SW 1271 (cell line): ENCODE results near the gene NKAIN2.
"Not testable (repeated sequence)": the region's sequence is repeated elsewhere in the genome, so short reads cannot be mapped to it uniquely, and the experiment has no call there.

Experiments
- DNase-seq, 2 experiments: peaks; one replicate each; lab custom pipeline; 2025; lab: John Stamatoyannopoulos, UW

NKAIN2 gene

DNA sequence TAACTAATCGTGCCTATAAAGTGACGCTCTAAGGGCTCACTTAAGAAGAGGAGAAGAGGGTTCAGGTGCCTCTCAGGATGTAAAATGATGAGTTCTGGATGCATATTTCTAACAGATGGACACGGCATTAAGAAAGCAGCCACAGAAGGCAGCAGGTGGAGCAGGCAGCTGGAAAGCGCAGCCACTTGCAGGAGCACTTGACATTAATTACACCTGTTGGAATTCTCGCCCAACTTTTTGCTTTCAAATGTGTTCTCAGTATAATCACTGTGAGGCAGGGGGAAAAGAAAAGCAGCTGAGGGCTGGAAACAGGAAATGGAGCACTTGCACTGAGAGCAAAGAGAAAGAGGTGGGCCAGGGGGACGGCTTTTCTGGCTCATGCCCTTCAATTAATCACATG, 164.2 kb downstream of the NKAIN2 start:
- DNase-seq: no peak

DNA sequence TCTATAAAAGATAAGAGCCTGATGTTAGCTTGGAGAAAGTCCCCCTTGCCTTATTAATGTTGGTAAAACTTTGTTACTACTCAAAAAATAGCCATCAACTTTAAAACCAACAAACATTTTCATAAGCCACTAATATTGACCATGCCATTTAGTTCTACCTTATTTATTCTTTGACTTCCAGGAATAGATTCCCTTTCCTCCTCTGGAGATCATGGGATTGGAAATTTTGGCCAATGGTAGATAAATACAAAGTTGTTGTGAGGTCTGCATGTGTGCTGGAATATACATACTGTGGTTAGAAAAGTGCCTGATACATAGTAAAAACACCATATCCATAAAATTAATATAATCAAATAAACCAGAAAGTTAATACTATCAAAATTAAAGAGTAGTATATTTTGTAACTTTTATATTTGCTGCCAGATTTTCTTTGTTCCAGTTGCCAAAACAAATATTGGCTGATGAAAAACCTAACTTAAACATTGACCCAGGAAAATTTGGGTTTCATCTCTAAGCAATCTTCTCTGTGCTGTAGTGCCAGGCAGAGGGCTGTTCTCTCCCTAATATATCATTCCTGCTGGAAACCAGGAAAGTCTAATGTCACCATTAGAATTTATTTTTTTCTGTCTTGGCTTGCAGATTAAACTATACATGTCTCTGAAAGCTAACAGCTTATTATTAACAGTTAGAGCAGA, 169.1 kb downstream of the NKAIN2 start:
- no peak for DNase-seq

DNA sequence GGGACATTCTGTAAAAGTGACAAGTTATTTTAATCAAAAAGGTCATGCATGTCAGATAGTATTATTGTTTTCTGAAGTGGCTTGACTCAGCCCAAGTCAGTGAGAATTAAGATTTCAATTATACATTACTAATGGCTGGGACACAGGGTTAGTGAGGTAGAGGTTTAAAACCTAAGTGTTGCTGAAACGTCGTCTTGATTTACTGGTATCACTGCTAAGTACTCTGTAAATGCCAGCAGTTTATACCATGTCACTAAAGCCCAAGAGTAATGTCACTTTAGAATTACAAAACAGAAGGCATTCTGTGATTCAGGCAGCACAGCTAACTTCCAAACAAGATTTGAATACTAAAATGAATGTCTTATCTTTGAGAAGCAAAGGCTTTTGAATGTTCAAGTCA, 176.6 kb downstream of the NKAIN2 start:
- no peak for DNase-seq

DNA sequence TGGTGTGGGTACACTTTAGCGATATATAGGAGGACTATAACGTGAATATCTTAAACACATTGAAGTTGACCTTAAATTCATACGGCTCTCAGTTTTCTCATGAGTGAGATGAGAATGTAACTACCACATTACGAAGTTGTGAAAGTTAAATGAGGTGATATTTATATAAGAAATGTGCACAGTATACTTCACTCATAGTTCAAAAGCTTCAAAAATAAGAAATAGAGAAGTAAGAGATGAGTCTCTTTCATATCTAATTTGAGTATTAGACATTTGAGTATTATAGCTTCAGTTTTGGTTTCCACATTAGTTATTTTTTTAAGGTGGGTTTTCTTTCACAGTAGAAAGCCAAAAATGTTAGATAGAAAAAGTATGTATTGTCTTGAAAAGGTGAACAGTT, 183.3 kb downstream of the NKAIN2 start:
- no peak for DNase-seq

DNA sequence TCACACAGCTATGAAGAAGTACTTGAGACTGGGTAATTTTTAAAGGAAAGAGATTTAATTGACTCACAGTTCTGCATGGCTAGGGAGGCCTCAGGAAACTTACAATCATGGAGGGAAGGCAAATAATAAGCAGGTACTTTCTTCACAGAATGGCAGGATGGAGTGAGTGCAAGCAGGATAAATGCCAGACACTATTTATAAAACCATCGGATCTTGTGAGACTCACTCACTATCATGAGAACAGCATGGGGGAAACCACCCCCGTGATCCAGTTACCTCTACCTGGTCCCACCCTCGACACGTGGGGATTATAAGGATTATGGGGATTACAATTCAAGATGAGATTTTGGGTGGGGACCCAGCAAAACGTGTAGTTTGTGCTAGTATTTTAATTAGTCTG, 186.3 kb downstream of the NKAIN2 start:
- DNase-seq: not testable (repeated sequence)

DNA sequence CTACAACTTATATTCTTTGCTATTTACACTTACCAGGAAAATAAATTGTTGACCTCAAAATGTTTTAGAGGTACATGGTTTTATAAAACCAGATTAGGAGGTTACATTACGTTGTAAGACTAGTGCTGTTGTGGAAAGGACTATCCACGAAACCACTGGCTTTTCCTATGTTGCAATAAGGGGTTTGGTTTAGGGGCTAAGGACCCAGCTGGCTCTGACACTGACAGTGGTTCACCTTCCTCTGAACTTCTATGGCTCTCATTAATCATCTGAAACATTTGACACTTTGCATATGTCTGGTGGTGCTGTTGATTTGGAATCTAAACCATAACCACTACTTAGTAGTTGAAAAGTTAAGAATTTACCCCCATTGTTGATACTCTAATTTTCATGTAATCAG, 186.7 kb downstream of the NKAIN2 start:
- no peak for DNase-seq

DNA sequence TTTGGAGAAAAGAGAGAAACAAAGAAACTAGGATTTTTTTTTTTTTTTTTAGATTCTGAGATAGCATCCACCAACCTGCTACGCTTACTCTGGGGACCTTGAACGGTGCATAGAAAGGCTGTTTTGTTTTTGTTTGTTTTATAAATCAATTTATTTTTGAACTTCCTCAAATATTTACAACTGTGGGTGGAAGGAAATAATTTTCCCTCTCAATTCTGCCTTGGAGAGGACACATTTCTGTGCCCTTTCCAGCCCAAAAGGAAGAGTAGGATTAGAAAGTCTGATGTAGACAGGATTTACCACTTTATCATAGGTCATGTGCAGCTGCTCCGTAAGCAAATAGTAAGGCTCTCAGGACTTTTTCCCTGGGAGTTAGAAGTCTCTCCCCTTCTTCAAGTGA, 190.5 kb downstream of the NKAIN2 start:
- no peak for DNase-seq

DNA sequence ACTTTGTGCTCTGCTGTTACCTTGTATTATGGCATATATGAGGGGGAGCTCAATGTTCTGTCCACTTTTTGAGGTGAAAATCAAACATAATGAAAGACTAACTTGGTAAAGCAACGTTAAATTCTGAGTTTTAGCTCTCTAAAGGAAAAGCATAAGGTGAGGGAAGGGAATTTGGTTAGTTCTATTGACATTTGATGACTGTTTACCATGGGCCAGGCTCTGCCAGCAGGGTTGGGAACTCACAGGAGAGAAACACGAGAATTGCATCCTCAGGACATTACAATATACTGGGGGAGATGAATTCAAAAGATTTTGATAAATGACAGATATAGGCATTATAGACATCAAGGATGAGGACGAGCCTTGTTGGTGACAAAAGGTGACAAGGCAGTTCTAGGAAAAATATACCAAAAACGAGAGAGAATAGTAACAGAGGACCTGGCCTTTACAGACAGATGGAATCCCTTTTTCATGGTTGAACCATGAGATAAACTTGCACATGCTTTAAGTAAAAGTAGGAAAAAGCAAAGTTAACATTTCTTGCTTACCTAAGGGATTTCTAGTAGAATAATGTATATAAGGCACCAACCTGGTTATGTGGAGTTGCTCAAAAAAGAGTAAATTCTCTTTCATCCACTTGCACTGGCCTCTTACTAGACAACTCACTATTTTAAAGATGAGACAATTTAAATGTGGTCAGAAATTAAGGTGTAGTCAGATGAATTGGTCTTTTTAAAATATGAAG, 191.4 kb downstream of the NKAIN2 start:
- no peak for DNase-seq

DNA sequence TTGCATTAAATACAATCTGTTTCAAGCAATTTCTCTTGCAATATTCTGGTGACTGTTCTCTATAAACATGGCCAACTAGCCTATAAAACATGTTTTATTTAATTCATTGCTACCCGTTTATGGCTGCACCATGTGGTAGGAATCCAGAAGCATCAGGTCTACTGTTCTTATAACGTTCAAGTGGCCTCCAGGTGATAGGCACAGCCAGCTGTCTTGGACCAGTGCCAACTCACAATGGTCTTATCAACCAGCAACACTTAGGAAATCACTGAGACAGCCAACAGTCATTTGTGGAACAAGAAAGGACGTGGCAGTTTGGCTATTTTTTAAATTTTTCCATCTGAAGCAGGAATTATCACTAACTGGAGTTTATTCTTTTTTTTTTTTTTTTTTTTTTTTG, 193.6 kb downstream of the NKAIN2 start:
- DNase-seq: no peak

DNA sequence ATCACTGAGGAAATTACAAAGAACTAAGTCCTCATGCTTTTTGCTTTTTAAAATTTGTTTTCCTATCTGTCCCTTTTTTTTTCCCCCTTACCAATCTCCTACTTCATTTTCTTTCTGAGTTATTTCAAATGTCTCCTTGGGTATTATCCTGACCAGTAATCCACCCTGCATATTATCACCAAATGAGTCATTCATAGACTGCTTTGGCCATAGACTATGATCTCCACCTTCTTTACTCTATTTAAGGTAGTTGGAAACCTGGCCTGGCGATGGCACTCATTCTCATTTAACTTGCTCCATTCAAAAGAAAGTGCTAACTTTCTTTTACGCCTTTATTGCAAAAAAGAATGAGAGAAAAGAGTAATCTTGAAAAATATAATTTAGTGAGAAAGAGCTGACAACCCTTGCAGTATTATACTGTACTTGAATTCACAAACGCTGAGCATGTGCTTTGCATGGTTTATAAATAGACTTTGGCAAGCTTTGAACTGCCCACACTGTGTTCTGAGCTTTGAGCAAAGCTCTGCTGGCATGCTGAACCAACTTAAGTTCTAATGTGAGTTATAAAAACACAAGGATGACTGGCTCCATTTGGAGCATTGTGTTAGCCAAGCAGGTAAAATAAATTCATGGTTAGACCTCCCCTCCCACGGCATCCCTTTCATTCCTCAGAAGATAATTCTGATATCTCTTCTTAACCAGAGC, 198.9 kb downstream of the NKAIN2 start:
- DNase-seq: no peak

DNA sequence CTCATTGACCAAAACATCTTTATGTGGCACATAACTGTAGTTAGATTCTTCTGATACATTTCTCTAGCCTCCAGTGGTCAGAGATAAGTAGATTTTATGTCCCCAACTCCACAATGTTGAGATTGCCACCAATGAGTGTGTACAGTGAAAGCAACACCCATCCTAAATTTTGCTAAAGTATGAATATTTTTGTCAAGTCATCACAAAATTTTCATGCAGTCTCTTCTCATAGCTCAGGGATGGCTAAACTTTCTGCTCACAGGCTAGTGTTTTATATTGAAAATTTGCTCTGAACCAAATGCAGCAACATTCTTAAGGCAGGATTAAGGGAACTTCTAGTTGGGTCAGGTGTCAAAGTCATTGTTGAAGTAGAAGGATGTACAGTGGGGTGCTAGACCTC, 203.6 kb downstream of the NKAIN2 start:
- no peak for DNase-seq

DNA sequence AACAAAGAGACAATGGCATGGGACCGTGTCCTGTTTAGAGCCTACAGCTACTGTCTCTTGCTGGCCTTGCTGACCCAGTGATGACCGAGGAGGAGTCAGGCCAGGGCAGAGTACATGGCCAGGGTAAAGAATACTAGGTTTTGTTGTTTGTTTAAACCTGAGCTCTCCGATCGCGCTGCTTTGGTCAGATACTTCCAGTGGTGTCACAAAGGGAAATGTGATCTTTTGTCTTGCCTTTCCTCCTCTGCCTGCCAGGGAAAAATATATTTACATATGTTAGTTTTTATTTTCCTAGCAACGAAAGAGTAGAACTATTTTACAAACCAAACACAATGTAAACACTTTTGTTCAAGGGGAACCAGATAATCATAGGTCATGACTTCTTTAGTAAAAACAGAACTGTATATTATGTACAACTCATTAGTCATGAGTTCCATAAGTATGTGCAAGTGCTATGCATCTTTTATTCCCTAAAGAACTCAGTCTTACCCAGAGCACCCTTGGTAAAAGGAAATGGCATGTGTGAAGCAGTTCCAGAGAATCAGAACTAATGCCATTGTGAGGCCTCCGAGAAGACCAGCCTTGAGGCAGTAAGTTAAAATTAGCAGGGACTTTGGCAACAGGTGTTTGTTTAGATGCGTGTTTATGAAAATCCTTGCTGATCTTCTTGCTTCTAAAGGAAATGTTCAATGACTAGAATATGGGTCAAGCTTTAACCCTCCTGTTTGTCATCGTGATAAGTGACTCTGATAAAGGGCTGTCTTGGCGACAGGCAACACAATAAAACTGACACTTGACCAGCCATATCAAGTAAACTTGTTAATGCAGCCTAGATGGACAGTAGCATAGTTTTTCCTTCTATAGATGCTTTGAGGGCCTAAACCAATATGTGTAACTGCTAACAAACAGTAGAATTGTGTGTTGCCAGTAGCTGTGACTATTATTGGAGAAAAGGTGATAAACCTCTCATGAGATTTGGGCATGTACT, 204.6 kb downstream of the NKAIN2 start:
- no peak for DNase-seq

DNA sequence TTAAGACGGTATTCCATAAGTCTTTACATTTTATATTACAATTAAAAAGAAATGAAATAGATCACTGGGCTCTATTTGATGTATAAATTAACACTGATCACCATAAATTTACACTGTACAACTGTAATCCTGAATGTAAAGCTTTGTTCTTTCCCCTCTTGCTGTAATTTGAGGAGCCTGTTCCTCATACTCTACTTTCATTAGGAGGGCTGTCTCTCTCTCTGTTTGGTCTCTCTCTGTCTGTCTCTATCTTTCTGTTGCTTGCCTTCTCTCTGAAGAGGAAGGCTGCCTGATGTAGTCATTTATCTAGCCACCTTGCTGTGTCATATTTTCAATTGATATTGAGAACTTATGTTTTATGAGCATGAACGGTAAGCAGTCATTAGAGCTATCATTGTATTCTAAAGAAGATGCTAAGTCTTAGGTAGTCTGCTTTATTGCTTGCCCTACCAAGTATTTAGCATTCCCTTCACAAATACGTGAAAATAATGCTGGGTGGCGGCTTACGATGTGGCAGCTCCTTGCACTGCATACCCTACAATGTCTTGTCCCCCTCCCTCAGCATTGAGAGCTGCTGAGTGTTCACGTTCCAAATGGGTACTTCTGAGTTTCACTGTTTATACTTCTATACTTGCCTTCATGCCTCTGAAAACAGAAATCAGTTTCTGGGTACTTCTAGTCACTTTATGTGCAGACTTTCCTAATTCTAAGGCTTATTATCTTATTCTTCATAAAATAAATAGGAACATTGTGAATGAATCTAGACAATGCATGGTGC, 205.5 kb downstream of the NKAIN2 start:
- DNase-seq: no peak

DNA sequence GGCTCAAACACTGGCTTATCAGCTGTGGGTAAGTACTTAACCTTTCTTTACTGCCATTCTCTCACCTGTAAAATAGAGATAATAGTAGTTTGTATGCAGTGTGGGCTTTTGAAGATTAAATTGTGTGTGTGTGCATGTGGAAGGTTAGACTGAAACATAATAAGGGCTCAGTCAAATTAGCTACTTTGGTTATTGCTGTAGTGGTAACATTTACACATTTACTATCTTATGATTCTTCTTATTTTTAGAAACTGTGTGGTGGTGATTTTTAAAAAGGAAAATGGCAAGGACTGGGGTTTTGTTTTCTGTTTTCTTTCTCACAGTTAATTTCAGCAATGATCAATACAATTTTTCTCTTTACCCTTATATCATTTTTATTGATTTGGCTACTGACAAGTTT, 206.9 kb downstream of the NKAIN2 start:
- DNase-seq: no peak

DNA sequence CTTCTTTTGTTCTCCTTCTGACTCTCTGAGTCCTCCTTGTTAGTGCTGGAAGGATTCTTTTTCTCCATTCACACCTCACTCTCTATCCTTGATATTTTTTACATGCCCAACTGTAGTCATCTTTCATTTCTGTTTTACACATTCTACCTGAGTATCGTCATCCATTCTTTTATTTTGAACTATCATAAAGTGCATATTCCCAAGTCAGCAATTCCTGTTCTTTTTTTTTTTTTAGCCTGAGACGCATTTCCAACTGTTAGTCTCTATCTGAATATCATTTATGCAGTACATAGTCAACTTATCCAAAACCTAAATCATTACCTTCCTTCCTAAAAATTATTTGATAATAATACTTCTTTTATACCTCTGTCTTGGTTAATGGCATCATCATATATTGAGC, 207.5 kb downstream of the NKAIN2 start:
- no peak for DNase-seq

DNA sequence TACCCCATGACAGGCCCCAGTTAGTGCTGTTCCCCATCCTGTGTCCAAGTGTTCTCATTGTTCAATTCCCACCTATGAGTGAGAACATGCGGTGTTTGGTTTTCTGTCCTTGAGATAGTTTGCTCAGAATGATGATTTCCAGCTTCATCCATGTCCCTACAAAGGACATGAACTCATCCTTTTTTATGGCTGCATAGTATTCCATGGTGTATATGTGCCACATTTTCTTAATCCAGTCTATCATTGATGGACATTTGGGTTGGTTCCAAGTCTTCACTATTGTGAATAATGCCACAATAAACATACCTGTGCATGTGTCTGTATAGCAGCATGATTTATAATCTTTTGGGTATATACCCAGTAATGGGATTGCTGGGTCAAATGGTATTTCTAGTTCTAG, 218.4 kb downstream of the NKAIN2 start:
- DNase-seq: not testable (repeated sequence)

DNA sequence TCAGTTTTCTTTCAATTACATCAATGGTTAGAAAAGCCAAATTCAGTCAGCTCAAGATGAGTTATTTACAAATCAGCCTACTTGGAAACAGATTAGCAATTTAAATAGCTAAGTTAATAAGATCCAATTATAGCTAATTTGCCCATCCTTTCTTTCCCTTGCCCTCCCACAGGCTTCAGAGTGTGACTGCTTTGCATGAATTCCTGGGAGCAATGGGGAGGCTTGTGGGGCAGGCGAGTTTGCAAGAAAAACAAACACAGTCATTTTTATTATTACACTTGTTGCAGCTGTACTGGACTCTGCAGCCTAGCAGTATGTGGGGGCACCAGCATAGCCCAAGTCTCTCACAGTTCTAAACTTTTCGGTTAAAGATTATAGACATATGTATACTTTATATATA, 219.0 kb downstream of the NKAIN2 start:
- DNase-seq: no peak

DNA sequence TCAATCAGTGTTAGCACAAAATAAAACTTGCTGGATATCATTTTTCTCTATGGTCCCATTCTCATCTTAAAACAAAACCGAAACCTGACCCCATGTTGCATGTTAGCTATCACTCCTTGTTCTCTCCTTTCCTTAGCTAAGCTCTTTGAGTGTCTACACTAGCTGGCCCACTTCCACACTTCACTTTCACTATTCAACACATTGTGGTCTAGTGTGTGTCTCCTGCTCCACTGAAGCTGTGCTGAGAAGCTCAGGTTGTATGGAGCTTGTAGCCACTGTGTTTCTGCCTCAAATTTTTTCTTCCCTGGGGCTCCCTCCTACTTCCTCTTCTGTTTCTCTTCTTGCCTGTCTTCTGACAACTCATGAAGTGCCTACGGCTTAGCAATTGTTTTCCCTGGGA, 223.0 kb downstream of the NKAIN2 start:
- DNase-seq: no peak

DNA sequence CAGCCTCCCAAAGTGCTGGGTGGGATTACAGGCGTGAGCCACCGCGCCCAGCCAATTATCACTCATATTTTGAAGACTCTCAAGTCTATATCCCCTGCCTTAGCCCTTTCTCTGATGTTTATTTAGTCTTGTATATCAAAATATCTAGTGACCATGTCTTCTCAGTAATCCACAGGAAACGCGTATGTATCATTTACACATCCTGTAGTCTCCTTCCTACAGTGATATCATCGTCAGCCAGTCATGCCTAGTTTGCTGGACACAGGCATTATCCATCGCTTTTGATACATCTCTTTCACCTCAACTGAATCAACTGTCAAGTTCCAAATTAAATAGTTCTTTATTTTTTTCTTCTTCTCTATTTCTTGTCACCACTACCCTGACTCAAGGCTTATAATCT, 223.7 kb downstream of the NKAIN2 start:
- no peak for DNase-seq

DNA sequence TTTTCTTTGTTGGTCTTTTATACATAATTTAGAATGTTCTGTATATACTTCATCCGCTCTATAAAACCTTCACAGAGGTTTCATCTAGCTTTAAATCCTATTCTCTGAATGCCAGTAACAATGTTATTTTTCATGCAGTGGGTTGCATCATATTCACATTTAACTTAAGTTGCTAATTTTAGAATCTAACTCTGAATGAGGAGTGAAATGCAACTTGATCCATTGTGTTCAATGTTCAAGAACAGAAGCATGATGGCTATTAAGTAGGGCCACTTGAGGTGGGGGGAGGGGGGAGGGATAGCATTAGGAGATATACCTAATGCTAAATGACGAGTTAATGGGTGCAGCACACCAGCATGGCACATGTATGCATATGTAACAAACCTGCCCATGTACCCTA, 224.5 kb downstream of the NKAIN2 start:
- no peak for DNase-seq

DNA sequence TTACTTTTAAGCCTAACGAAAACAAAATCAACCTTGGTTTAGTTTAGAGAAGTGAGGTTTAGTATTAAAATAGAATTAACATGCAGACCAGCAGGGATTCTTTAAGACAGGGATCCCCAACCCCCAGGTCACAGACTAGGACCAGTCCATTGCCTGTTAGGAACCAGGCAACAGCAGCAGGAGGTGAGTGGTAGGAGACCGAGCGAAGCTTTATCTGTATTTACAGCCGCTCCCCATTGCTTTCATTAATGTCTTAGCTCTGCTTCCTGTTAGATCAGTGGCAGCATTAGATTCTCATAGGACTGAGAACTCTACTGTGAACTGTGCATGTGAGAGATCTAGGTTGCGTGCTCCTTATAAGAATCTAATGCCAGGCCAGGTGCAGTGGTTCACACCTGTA, 225.9 kb downstream of the NKAIN2 start:
- no peak for DNase-seq
